NT2/D1 (cell line): Measurements from ENCODE around the gene PEAK1.

Experiments
- SUZ12 ChIP-seq: IDR thresholded peaks from 2 replicates; pipeline ENCODE4 v1.6.1; 2011; ENCODE audit not compliant: insufficient read length, insufficient read depth; ENCODE audit errors: extremely low read depth
- YY1 ChIP-seq: IDR thresholded peaks from 2 replicates; pipeline ENCODE4 v1.6.1; 2011; ENCODE audit not compliant: insufficient read length, insufficient read depth
- ZNF274 ChIP-seq: IDR thresholded peaks from 2 replicates; pipeline ENCODE4 v1.6.1; 2011; ENCODE audit warnings: mild to moderate bottlenecking, low read depth, low read length

GRCh38 chr15:77070495-77071304, 349.2 kb downstream of the PEAK1 start, which contains the start of gene TSPAN3:
- peak; percentile 16 for TF ChIP-seq YY1
- TF ChIP-seq ZNF274, result no peak
- TF ChIP-seq SUZ12, result no peak
